ENCODE measurements around the gene STK33.

- TF ChIP-seq EZH2 (IDR thresholded peaks at IDR 0.05; ENCODE audit: low read depth), result no peak
- TF ChIP-seq CTCF (conservative IDR thresholded peaks at IDR 0.05), result no peak
These were observed 178.8 kb downstream of the STK33 start for GRCh38 chr11:8415195-8415594.
